Measurements from ENCODE around the gene ITGA1.
"Not testable (repeated sequence)": the region's sequence is repeated elsewhere in the genome, so short reads cannot be mapped to it uniquely, and the experiment has no call there.

Gene ITGA1

GRCh38 chr5:52854949-52855348, 67.2 kb downstream of the ITGA1 start:
- intact Hi-C loops (cut with DNase I), result no loop called here
- DNase-seq, result no peak

GRCh38 chr5:52856564-52856963, 68.8 kb downstream of the ITGA1 start:
- intact Hi-C loops (cut with DNase I), result no loop called here
- no peak for DNase-seq

- DNase-seq, result no peak
- intact Hi-C loops (cut with DNase I), result no loop called here
Measured at GRCh38 chr5:52859628-52860027, 71.9 kb downstream of the ITGA1 start.

GRCh38 chr5:52861368-52861767, 73.7 kb downstream of the ITGA1 start:
- intact Hi-C loops (cut with DNase I), result no loop called here

GRCh38 chr5:52863715-52864290, 76.1 kb downstream of the ITGA1 start:
- intact Hi-C loops (cut with DNase I), result no loop called here
- no peak for DNase-seq

More at GRCh38 chr5:52861368-52861767, 73.7 kb downstream of the ITGA1 start:
- DNase-seq, result no peak

GRCh38 chr5:52864371-52864770, 76.7 kb downstream of the ITGA1 start:
- no peak for DNase-seq
- intact Hi-C loops (cut with DNase I), result no loop called here

GRCh38 chr5:52864884-52865283, 77.2 kb downstream of the ITGA1 start:
- DNase-seq, result no peak
- intact Hi-C loops (cut with DNase I), result no loop called here

GRCh38 chr5:52865991-52866390, 78.3 kb downstream of the ITGA1 start:
- DNase-seq; intact Hi-C loops (cut with DNase I): not testable (repeated sequence)

DNA sequence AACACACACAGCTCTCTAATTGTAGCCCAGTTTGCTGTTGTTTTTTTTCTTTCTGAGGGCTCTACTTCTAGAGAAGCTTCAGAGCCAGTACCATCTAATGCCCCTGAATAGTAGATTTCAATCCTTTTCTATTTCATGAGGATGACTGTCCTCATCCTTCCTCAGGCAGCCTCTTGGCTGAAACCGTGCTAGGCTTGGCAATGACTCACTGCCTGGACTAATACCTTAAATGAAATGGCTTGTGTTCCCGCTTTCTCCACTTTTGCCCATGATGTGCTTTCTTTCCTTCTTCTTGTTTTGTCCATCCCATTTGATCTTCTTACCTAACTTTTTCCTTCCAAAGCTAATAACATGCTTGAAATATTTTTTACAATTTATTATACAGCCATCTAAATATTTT, 80.1 kb downstream of the ITGA1 start:
- DNase-seq, result no peak
- intact Hi-C loops (cut with DNase I), result no loop called here

- DNase-seq, result no peak
- intact Hi-C loops (cut with DNase I), result no loop called here
Measured at GRCh38 chr5:52868417-52868816, 80.7 kb downstream of the ITGA1 start.

DNA sequence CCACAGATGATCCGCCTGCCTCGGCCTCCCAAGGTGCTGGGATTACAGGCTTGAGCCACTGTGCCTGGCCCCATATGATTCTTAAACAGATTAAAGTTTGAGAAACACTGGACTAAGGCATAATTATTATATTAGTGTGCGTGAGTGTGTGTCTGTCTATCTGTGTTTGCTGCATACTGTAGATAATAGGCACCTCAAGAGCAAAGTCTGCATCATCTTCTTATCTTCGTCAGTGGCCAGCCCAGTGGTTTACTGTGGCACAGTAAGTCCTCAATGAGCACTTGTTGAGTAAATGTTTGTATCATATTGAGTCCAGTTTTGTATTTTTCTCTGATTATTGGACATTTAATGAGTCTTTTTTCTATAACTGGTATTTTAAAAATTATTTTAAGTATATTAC, 81.7 kb downstream of the ITGA1 start:
- intact Hi-C loops (cut with DNase I), result no loop called here
- no peak for DNase-seq

DNA sequence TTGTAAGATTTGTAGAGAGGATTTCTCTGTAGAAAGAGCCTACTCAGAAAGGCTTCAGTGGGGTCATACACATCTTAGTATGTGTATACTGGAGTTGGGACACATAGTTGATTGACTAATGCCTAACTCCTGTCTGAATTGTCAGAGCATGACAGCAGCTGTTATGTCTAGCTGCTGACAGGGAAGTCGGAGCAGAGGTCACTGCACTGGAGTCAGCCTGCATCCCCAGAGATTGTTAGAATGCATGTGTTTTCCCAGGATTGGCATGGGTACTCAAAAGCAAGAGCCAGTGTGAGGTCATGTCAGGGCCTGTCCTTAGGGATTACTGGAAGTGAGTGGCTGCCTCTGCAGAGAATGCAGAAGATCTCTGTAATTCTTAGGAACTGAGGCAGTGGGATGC, 82.7 kb downstream of the ITGA1 start:
- no peak for DNase-seq

GRCh38 chr5:52875827-52876226, 88.1 kb downstream of the ITGA1 start:
- intact Hi-C loops (cut with DNase I), result no loop called here
- DNase-seq, result no peak

More for the DNA sequence above, 82.7 kb downstream of the ITGA1 start:
- intact Hi-C loops (cut with DNase I), result no loop called here

DNA sequence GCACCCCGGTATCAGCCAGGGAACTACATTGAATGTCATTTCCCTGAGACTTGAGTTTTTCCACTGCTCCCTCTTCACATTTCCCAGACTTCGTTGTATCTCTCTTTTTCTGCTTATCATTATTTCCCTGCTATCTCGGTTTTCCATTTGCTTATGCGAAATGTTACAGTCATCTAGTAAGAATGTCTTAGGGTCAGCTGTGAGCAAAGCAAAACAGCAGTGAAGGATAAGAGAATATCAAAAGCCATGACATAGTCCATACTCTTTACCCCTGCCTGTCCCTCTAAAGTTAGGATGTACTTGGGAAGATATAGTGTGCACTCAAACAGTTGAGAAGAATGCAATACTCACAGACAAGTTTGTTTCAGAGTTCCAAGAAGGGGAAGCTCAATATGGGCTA, 88.7 kb downstream of the ITGA1 start:
- intact Hi-C loops (cut with DNase I), result no loop called here

GRCh38 chr5:52878656-52879055, 90.9 kb downstream of the ITGA1 start:
- intact Hi-C loops (cut with DNase I), result no loop called here
- DNase-seq, result no peak

More for the DNA sequence above, 88.7 kb downstream of the ITGA1 start:
- DNase-seq, result no peak

DNA sequence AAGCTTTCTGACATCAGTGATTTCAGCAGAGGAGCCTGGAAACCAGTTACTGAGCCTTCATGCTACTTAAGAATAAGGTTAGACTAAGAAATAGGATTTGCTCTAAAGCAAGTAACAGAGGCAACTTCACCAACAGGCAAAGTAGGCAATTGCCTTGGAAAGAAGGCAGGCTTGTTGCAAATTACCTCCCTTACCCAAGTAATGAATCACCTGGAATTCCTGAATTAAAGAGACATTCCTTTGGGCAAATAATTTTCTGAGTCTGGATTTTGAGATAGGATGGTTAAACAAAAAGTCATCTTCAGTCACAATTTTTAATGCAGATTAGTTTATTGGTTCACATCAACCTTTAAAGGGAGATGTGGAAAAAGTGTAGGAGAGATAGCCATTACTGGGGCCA, 92.8 kb downstream of the ITGA1 start:
- no peak for DNase-seq
- intact Hi-C loops (cut with DNase I), result no loop called here

GRCh38 chr5:52881468-52881867, 93.8 kb downstream of the ITGA1 start:
- no peak for DNase-seq
- intact Hi-C loops (cut with DNase I), result no loop called here

GRCh38 chr5:52883110-52883509, 95.4 kb downstream of the ITGA1 start:
- DNase-seq, result no peak
- intact Hi-C loops (cut with DNase I), result no loop called here

- intact Hi-C loops (cut with DNase I), result no loop called here
- no peak for DNase-seq
Measured at GRCh38 chr5:52884453-52884852, 96.7 kb downstream of the ITGA1 start.

DNA sequence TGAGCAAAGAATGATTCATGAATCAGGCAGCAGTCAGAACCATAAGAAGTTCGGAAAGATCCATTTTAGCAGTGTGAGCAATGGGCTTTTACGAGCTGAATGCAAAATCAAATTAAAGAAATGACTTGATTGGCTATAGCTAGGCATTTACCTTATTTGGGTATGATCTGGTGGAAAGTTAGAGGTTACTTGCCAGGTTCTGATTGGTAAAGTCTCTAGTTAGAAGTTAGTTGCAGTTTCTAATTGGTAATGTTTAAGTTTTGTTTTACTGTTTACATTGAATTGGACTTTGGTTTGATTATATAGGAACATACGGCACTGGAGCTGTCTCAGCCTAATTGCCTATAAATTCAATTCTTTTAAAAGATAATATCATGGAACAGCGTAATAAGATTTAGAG, 97.9 kb downstream of the ITGA1 start:
- no peak for DNase-seq
- intact Hi-C loops (cut with DNase I), result no loop called here

GRCh38 chr5:52886206-52886605, 98.5 kb downstream of the ITGA1 start:
- intact Hi-C loops (cut with DNase I), result no loop called here
- no peak for DNase-seq

- intact Hi-C loops (cut with DNase I), result no loop called here
- DNase-seq, result no peak
Measured at GRCh38 chr5:52887066-52887465, 99.3 kb downstream of the ITGA1 start.

- intact Hi-C loops (cut with DNase I), result no loop called here
- DNase-seq, result no peak
Measured at GRCh38 chr5:52888363-52888762, 100.6 kb downstream of the ITGA1 start.
